Esophagus muscularis mucosa (tissue), 3 donors: ENCODE data around the gene ARMC9.

Experiments used
- POLR2A ChIP-seq: fragments of 450-650 bp; IDR thresholded peaks from one replicate; pipeline ENCODE4 v1.6.1; 2017; ENCODE audit warnings: antibody characterized with exemption, moderate library complexity, mild to moderate bottlenecking, low read depth
- POLR2AphosphoS5 ChIP-seq, 2 donors: sonication (generic); formaldehyde crosslinking; IDR thresholded peaks; one replicate each; pipeline ENCODE4 v1.6.1; 2017; ENCODE audit warnings: antibody characterized with exemption in 2 of 2
- TF ChIP-seq, protein P1 (sequence below), 3 experiments: fragments of 200-600 bp in 2 of 3; fragments of 450-650 bp in 1 of 3; sonication (generic) in 2 of 3; IDR thresholded peaks; one replicate each; pipeline ENCODE4 v1.5.1; 2017 to 2019; ENCODE audit warnings: antibody characterized with exemption in 3 of 3, mild to moderate bottlenecking in 2 of 3, moderate library complexity in 1 of 3

DNA sequence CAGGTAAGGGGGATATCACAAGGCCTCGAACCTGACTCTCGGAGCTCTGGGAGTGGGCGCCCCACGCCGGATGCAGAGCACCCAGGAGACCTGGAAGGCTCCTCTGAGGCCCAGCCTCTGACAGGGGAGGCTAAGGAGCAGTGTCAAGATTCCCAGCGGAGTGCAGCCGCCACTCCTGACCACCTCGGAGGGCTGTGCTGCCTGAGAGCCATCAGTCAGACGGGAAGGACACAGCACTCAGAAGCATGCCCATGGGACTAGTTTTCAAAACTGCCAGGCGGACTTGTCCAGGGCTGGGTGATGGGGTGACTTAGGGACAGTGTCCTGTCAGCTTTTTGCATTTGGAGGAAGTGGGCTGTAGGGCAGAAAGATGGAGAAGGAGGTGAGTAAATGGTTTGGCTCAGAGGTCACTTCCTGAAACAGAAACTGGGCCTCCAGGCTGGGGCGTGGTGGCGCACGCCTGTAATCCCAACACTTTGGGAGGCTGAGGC is 162.5 kb downstream of the ARMC9 start:
- no peak for TF ChIP-seq POLR2A
- TF ChIP-seq, protein P1, sequence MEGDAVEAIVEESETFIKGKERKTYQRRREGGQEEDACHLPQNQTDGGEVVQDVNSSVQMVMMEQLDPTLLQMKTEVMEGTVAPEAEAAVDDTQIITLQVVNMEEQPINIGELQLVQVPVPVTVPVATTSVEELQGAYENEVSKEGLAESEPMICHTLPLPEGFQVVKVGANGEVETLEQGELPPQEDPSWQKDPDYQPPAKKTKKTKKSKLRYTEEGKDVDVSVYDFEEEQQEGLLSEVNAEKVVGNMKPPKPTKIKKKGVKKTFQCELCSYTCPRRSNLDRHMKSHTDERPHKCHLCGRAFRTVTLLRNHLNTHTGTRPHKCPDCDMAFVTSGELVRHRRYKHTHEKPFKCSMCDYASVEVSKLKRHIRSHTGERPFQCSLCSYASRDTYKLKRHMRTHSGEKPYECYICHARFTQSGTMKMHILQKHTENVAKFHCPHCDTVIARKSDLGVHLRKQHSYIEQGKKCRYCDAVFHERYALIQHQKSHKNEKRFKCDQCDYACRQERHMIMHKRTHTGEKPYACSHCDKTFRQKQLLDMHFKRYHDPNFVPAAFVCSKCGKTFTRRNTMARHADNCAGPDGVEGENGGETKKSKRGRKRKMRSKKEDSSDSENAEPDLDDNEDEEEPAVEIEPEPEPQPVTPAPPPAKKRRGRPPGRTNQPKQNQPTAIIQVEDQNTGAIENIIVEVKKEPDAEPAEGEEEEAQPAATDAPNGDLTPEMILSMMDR (IDR thresholded peaks at IDR 0.05) = no peak
- no peak for TF ChIP-seq POLR2AphosphoS5 (IDR thresholded peaks at IDR 0.05)
